T-helper 1 cell treated with Interleukin-12 subunit alpha and Interleukin-12 subunit beta and Interleukin-4 antibody, amounts not matched to agents 30 μg/mL and 1 μg/mL, for 36 hours (primary cell): ENCODE data around the gene RAPGEF2.
"Not testable (repeated sequence)": the region's sequence is repeated elsewhere in the genome, so short reads cannot be mapped to it uniquely, and the experiment has no call there.

Experiments used
- H3K27ac Mint-ChIP-seq: one replicate; pipeline ENCODE4 v1.8.0; 2021; ENCODE audit warnings: mild to moderate bottlenecking, mixed read lengths
- H3K27me3 Mint-ChIP-seq: one replicate; pipeline ENCODE4 v1.8.0; 2021; ENCODE audit warnings: low read depth, mixed read lengths
- H3K36me3 Mint-ChIP-seq: one replicate; pipeline ENCODE4 v1.8.0; 2021; ENCODE audit warnings: low read depth, mixed read lengths
- H3K4me1 Mint-ChIP-seq: one replicate; pipeline ENCODE4 v1.8.0; 2021; ENCODE audit warnings: low read depth, mixed read lengths
- H3K4me3 Mint-ChIP-seq: one replicate; pipeline ENCODE4 v1.8.0; 2021; ENCODE audit warnings: mild to moderate bottlenecking, moderate library complexity, mixed read lengths
- H3K9me3 Mint-ChIP-seq: one replicate; pipeline ENCODE4 v1.8.0; 2021; ENCODE audit warnings: mixed read lengths

The RAPGEF2 gene

GRCh38 chr4:159177265-159178150, 74.6 kb downstream of the RAPGEF2 start:
- H3K27ac Mint-ChIP-seq: no peak overlapping the region
- H3K4me3 Mint-ChIP-seq: no peak overlapping the region
- H3K36me3 Mint-ChIP-seq: peaks cover 2% of the 10 kb centered on the region

GRCh38 chr4:159178151-159178546, 75.3 kb downstream of the RAPGEF2 start:
- Mint-ChIP-seq H3K4me1 (peaks cover 34% of the 10 kb centered on the region), H3K27me3 (no peaks in the 10 kb centered on the region), H3K27ac (no peak overlapping the region), H3K4me3 (no peak overlapping the region), H3K9me3 (no peaks in the 10 kb centered on the region), H3K36me3 (peaks cover 2% of the 10 kb centered on the region)

More at GRCh38 chr4:159177265-159178150, 74.6 kb downstream of the RAPGEF2 start:
- H3K27me3 Mint-ChIP-seq: no peaks in the 10 kb centered on the region
- H3K4me1 Mint-ChIP-seq: peaks cover 37% of the 10 kb centered on the region
- no peaks in the 10 kb centered on the region for H3K9me3 Mint-ChIP-seq

- Mint-ChIP-seq H3K36me3 (peaks cover 2% of the 10 kb centered on the region), H3K27ac (no peak overlapping the region), H3K9me3 (no peaks in the 10 kb centered on the region), H3K4me3 (no peak overlapping the region), H3K4me1 (peaks cover 31% of the 10 kb centered on the region), H3K27me3 (no peaks in the 10 kb centered on the region)
Measured at GRCh38 chr4:159178979-159179969, 76.4 kb downstream of the RAPGEF2 start.

- not testable (repeated sequence) for H3K9me3 Mint-ChIP-seq, H3K36me3 Mint-ChIP-seq, H3K4me3 Mint-ChIP-seq, H3K27me3 Mint-ChIP-seq, H3K27ac Mint-ChIP-seq
- peaks cover 16% of the 10 kb centered on the region for H3K4me1 Mint-ChIP-seq
Measured at GRCh38 chr4:159183885-159184605, 81.2 kb downstream of the RAPGEF2 start.

GRCh38 chr4:159185591-159186023, 82.7 kb downstream of the RAPGEF2 start:
- Mint-ChIP-seq H3K9me3 (no peaks in the 10 kb centered on the region), H3K4me3 (no peak overlapping the region), H3K27ac (no peak overlapping the region), H3K36me3 (peaks cover 2% of the 10 kb centered on the region), H3K4me1 (peaks cover 9% of the 10 kb centered on the region), H3K27me3 (no peaks in the 10 kb centered on the region)

GRCh38 chr4:159188646-159189045, 85.8 kb downstream of the RAPGEF2 start:
- no peaks in the 10 kb centered on the region for H3K9me3 Mint-ChIP-seq
- H3K27ac Mint-ChIP-seq: no peak overlapping the region
- peaks cover 9% of the 10 kb centered on the region for H3K4me1 Mint-ChIP-seq
- H3K27me3 Mint-ChIP-seq: no peaks in the 10 kb centered on the region
- no peak overlapping the region for H3K4me3 Mint-ChIP-seq
- no peaks in the 10 kb centered on the region for H3K36me3 Mint-ChIP-seq

- no peaks in the 10 kb centered on the region for H3K36me3 Mint-ChIP-seq
- H3K27ac Mint-ChIP-seq: no peak overlapping the region
- H3K4me1 Mint-ChIP-seq: peaks cover 1% of the 10 kb centered on the region
- no peak overlapping the region for H3K4me3 Mint-ChIP-seq
- H3K27me3 Mint-ChIP-seq: no peaks in the 10 kb centered on the region
- H3K9me3 Mint-ChIP-seq: no peaks in the 10 kb centered on the region
Measured at GRCh38 chr4:159190651-159191050, 87.8 kb downstream of the RAPGEF2 start.

- Mint-ChIP-seq H3K27ac (no peak overlapping the region), H3K4me1 (peaks cover 1% of the 10 kb centered on the region), H3K36me3 (no peaks in the 10 kb centered on the region), H3K4me3 (no peak overlapping the region), H3K27me3 (no peaks in the 10 kb centered on the region), H3K9me3 (no peaks in the 10 kb centered on the region)
Measured at GRCh38 chr4:159191989-159192388, 89.1 kb downstream of the RAPGEF2 start.

- Mint-ChIP-seq H3K4me3 (no peak overlapping the region), H3K27me3 (no peaks in the 10 kb centered on the region), H3K9me3 (no peaks in the 10 kb centered on the region), H3K4me1 (peaks cover 4% of the 10 kb centered on the region), H3K27ac (no peak overlapping the region), H3K36me3 (no peaks in the 10 kb centered on the region)
Measured at GRCh38 chr4:159193046-159193620, 90.3 kb downstream of the RAPGEF2 start.

- H3K36me3 Mint-ChIP-seq: no peaks in the 10 kb centered on the region
- H3K9me3 Mint-ChIP-seq: no peaks in the 10 kb centered on the region
- H3K27me3 Mint-ChIP-seq: no peaks in the 10 kb centered on the region
- H3K27ac Mint-ChIP-seq: no peak overlapping the region
- peaks cover 4% of the 10 kb centered on the region for H3K4me1 Mint-ChIP-seq
- no peak overlapping the region for H3K4me3 Mint-ChIP-seq
Measured at GRCh38 chr4:159195361-159195769, 92.5 kb downstream of the RAPGEF2 start.

- H3K9me3 Mint-ChIP-seq: no peaks in the 10 kb centered on the region
- no peak overlapping the region for H3K4me3 Mint-ChIP-seq
- H3K4me1 Mint-ChIP-seq: peaks cover 6% of the 10 kb centered on the region
- H3K27me3 Mint-ChIP-seq: no peaks in the 10 kb centered on the region
- H3K27ac Mint-ChIP-seq: no peak overlapping the region
- no peaks in the 10 kb centered on the region for H3K36me3 Mint-ChIP-seq
Measured at GRCh38 chr4:159197260-159197884, 94.5 kb downstream of the RAPGEF2 start.

GRCh38 chr4:159197885-159198269, 95.0 kb downstream of the RAPGEF2 start:
- peaks cover 8% of the 10 kb centered on the region for H3K4me1 Mint-ChIP-seq
- no peaks in the 10 kb centered on the region for H3K36me3 Mint-ChIP-seq
- no peak overlapping the region for H3K27ac Mint-ChIP-seq
- no peak overlapping the region for H3K4me3 Mint-ChIP-seq
- no peaks in the 10 kb centered on the region for H3K27me3 Mint-ChIP-seq
- H3K9me3 Mint-ChIP-seq: no peaks in the 10 kb centered on the region

GRCh38 chr4:159199826-159200225, 96.9 kb downstream of the RAPGEF2 start:
- H3K27ac Mint-ChIP-seq: no peak overlapping the region
- no peaks in the 10 kb centered on the region for H3K9me3 Mint-ChIP-seq
- H3K4me1 Mint-ChIP-seq: peaks cover 21% of the 10 kb centered on the region
- H3K4me3 Mint-ChIP-seq: no peak overlapping the region
- H3K36me3 Mint-ChIP-seq: no peaks in the 10 kb centered on the region
- no peaks in the 10 kb centered on the region for H3K27me3 Mint-ChIP-seq
